ENCODE data around the gene FAHD2B. TPM values are rescaled to one million over a fixed set of nuclear protein-coding genes. Genes with fewer than 3 reads are reported as not detected.
A peak's percentile ranks its signal among the peaks of the same experiment; 100 is the strongest.
"Not testable (repeated sequence)": the region's sequence is repeated elsewhere in the genome, so short reads cannot be mapped to it uniquely, and the experiment has no call there.

The FAHD2B gene
- total and polyA plus RNA-seq, 8 donors: 8.2 to 31.9 (median 28.3) TPM

DNA sequence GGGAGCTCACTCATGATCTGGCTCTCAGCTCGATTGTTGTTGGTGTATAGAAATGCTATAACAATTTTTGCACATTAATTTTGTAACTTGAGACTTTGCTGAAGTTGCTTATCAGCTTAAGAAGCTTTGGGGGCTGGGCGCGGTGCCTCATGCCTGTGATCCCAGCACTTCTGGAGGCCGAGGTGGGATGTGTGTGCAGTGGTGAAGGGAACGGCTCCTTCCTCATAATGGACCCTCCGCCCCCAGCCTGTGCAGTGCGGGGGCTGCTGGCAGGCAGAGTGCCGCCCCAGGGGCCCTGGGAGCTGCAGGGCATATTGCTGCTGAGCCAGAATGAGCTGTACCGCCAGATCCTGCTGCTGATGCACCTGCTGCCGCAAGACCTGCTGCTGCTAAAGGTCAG, 13.8 kb downstream of the FAHD2B start:
- ATAC-seq; H3K27me3 ChIP-seq; H3K27ac ChIP-seq; H3K9me3 ChIP-seq; H3K4me1 ChIP-seq; intact Hi-C loops (cut with DNase I); H3K36me3 ChIP-seq; DNase-seq; H3K4me3 ChIP-seq: not testable (repeated sequence)

DNA sequence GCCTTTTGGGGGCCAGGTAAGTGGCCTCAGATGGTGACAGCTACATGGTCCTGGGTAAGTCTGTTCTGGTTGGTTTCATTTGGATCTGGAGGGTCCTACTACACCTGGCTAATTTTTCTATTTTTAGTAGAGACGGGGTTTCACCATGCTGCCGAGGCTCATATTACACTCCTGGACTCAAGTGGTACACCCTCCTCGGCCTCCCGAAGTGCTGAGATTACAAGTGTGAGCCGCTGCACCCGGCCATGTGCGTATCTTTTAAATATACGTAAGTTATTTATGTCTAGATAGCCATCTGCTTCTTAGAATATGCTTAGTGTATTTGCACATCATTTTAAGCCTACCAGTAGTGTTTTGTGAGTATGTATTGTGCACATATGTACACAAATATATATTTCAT, 17.5 kb downstream of the FAHD2B start:
- intact Hi-C loops (cut with DNase I); H3K36me3 ChIP-seq; H3K4me1 ChIP-seq; H3K27ac ChIP-seq; H3K27me3 ChIP-seq; DNase-seq; H3K4me3 ChIP-seq; H3K9me3 ChIP-seq: not testable (repeated sequence)
- peak; percentile 60 for ATAC-seq

DNA sequence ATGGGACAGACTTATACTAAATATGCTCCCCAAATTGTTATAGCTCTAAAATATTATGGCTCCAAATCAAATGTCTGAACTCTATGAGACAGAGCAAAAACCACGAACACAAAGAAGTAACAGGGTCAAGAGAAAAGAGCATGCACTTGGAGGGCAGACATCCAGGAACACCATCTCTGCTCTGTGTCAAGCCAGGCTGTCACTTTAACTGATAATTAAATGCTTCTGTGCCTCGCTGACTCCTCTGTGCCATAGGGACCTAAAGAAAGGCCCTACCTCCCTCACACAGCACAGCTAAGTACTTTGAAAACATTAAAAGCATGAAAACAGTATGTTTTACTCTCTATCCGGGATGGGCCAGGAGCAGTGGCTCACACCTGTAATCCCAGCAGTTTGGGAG, 23.8 kb downstream of the FAHD2B start:
- H3K9me3 ChIP-seq; H3K27ac ChIP-seq; H3K4me3 ChIP-seq; H3K27me3 ChIP-seq; H3K36me3 ChIP-seq; ATAC-seq; intact Hi-C loops (cut with DNase I); H3K4me1 ChIP-seq; DNase-seq: not testable (repeated sequence)

DNA sequence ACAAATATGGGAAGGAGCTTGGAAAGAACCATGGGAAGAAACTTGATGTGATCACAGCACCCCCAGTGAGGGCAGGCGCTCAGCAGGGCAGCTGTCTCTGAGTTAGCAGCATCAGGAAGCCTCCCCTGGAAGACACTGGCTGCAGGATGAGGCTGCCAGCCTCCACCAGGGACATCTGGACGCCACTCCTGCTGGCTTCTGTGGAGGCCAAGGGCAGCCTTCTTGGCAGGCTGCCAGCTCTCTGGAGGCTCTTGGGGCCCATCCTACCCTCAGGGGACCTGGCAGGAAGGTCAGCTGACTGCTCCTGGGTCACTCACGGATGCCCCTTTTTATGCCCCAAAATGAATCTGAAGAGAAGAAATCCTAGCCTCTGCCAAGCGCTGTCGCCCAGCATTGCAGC, 26.0 kb downstream of the FAHD2B start:
- H3K4me1 ChIP-seq; DNase-seq; H3K9me3 ChIP-seq; ATAC-seq; H3K4me3 ChIP-seq; H3K36me3 ChIP-seq; intact Hi-C loops (cut with DNase I); H3K27me3 ChIP-seq; H3K27ac ChIP-seq: not testable (repeated sequence)

DNA sequence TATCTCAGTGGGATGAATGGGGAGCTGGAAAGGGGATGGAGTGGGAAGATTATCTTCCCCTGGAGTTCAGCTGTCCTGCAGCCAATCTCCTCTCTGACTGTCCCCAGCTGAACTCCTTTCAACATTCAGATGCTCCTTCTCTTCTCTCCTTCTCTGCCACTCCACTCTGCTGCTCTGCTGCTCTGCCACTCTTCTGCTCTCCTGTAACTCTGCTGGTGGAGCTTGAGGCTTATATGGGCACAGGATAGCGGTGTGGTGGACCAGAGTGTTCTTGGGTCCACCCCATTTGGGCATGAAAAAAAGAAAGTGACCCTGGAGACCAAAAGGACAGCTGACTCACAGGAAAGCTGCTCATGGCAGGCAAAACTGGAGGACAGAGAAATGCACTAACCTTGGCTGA, 26.6 kb downstream of the FAHD2B start:
- no peak for ATAC-seq
- no peaks in the 10 kb centered on the region for H3K36me3 ChIP-seq
- no peak overlapping the region for H3K4me3 ChIP-seq
- no peak overlapping the region for H3K27ac ChIP-seq
- peaks cover 0 to 2% of the 10 kb centered on the region in 2 donors for H3K27me3 ChIP-seq
- H3K9me3 ChIP-seq: no peaks in the 10 kb centered on the region
- TF ChIP-seq, protein P1, sequence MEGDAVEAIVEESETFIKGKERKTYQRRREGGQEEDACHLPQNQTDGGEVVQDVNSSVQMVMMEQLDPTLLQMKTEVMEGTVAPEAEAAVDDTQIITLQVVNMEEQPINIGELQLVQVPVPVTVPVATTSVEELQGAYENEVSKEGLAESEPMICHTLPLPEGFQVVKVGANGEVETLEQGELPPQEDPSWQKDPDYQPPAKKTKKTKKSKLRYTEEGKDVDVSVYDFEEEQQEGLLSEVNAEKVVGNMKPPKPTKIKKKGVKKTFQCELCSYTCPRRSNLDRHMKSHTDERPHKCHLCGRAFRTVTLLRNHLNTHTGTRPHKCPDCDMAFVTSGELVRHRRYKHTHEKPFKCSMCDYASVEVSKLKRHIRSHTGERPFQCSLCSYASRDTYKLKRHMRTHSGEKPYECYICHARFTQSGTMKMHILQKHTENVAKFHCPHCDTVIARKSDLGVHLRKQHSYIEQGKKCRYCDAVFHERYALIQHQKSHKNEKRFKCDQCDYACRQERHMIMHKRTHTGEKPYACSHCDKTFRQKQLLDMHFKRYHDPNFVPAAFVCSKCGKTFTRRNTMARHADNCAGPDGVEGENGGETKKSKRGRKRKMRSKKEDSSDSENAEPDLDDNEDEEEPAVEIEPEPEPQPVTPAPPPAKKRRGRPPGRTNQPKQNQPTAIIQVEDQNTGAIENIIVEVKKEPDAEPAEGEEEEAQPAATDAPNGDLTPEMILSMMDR (IDR thresholded peaks at IDR 0.05): no peak
- no peak for DNase-seq
- no peaks in the 10 kb centered on the region for H3K4me1 ChIP-seq
- intact Hi-C loops (cut with DNase I): no loop called here

DNA sequence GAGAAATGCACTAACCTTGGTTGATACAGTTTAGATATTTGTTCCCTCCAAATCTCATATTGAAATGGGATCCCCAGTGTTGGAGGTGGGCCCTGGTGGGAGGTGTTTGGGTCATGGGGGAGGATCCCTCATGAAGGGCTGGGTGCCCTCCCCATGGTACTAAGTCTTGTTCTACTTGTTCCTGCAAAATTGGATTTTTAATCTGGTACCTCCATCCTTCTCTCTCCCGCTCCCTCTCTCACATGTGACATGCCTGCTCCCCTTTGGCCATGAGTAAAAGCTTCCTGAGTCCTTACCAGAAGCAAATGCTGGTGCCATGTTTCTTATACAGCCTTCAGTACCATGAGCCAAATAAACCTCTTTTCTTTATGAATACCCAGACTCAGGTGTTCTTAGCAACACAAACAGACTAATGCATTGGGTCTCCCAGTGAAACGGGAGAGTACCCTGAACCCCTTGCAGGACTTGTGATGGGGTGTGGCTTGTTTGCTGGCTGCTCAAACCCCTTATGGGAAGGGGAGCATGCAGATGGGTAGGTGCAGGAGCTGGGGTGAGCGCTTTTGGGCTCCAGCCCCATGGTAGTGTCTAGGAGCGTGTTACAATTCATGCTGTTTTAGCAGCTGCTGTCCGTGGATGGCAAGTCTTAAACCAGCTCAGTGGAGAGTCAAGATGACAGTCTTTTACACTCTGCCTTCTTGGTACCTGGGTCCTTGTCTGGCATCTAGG, 27.2 kb downstream of the FAHD2B start:
- Histone ChIP-seq H3K36me3 (no peaks in the 10 kb centered on the region), H3K27me3 (peaks cover 0 to 2% of the 10 kb centered on the region in 2 donors), H3K4me1 (no peaks in the 10 kb centered on the region), H3K4me3 (no peak overlapping the region), H3K9me3 (no peaks in the 10 kb centered on the region), H3K27ac (no peak overlapping the region)
- TF ChIP-seq, protein P1 (IDR thresholded peaks at IDR 0.05): no peak
- ATAC-seq (no peak), DNase-seq (no peak)
- intact Hi-C loops (cut with DNase I): no loop called here

DNA sequence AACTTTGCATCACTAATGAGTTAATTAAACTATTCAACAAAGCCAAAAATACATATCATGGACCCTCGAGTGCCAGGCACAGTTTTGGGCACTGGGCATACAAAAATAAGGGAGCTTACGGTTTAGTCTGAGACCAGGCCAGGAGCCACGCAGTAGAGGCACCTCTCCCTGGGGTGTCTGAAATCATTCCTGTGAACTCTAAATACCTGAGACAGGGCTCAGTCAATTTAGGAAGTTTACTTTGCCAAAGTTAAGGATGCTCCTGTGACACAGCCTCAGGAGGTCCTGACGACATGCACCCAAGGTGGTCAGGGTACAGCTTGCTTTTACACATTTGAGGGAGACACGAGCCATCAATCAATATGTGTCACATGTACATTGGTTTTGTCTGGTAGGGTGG, 28.7 kb downstream of the FAHD2B start:
- H3K27ac ChIP-seq; intact Hi-C loops (cut with DNase I); H3K4me1 ChIP-seq; DNase-seq; H3K36me3 ChIP-seq; H3K27me3 ChIP-seq; H3K4me3 ChIP-seq; ATAC-seq; H3K9me3 ChIP-seq: not testable (repeated sequence)

DNA sequence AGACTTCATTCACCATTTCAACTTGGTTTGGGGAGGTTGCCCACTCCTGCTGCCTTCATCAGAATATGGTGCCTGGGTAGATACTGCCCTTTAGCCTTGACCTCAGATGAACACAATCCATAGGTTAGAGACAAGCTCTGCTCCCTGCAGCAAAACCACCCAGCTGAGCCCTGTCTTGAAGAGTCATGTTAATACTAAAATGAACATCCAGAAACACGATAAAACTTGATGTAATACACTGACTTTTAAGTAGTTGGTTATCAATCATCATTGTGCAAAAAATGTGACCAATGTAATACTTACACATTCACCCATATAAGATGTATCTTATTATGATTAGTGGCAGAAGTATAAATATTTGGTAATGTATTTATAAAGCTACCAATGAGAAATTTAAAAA, 32.7 kb downstream of the FAHD2B start:
- H3K27me3 ChIP-seq; ATAC-seq; H3K4me3 ChIP-seq; H3K36me3 ChIP-seq; intact Hi-C loops (cut with DNase I); H3K4me1 ChIP-seq; H3K9me3 ChIP-seq; DNase-seq; H3K27ac ChIP-seq: not testable (repeated sequence)

DNA sequence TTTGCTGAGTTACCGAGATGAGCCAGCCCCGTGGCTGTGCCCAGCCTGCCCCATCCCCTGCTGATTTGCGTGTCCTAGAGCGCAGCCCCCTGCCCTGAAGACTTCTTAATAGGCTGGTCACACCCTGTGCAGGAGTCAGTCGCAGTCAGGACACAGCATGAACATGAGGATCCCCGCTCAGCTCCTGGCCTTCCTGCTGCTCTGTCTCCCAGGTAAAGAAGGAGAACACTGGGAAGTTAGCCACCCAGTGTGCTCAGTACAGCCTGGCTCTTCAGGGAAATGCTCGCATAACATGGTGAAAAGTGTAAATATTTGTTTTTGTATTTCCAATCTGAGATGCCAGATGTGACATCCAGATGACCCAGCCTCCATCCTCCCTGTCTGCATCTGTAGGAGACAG, 34.9 kb downstream of the FAHD2B start:
- H3K4me1 ChIP-seq; H3K4me3 ChIP-seq; H3K36me3 ChIP-seq; DNase-seq; ATAC-seq; H3K9me3 ChIP-seq; H3K27ac ChIP-seq; intact Hi-C loops (cut with DNase I); H3K27me3 ChIP-seq: not testable (repeated sequence)

DNA sequence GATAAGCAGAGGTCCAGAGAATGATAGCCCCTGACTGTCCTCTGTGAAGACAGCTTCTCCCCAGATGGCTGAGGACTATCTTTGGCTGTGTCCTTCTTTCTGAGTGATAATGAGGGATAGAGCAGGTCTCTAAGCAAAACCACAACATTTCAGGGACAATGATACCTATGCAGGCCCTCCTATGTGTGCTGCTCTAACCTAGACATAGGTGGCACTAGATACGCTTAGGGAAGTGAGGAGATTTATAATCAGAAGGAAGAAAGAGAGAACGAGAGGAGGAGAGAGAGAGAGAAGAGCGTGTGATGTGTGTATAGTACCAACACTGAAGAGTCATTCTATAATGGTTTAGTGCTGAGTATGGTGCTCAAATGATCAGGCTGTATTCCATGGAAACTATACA, 38.5 kb downstream of the FAHD2B start:
- H3K4me3 ChIP-seq; ATAC-seq; H3K4me1 ChIP-seq; H3K27me3 ChIP-seq; H3K36me3 ChIP-seq; intact Hi-C loops (cut with DNase I); H3K27ac ChIP-seq; DNase-seq; H3K9me3 ChIP-seq: not testable (repeated sequence)

DNA sequence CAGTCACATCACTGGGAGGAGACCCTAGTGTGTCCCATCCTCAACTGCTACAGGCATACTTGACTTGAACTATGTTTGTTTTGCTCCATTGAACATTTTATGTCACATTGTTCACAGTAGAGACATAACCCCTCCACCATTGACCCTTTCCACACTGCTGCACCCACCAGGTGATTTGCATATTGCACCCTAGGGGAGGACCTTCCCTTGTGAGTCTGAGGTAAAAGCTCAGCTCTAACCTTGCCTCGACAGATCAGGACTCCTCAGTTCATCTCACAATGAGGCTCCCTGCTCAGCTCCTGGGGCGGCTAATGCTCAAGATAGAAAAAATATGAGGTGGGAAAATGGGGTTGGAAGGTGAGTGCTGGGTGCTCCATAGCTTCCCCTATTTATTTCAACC, 44.6 kb downstream of the FAHD2B start:
- H3K4me1 ChIP-seq; ATAC-seq; H3K4me3 ChIP-seq; H3K27ac ChIP-seq; H3K9me3 ChIP-seq; DNase-seq; H3K27me3 ChIP-seq; intact Hi-C loops (cut with DNase I); H3K36me3 ChIP-seq: not testable (repeated sequence)

DNA sequence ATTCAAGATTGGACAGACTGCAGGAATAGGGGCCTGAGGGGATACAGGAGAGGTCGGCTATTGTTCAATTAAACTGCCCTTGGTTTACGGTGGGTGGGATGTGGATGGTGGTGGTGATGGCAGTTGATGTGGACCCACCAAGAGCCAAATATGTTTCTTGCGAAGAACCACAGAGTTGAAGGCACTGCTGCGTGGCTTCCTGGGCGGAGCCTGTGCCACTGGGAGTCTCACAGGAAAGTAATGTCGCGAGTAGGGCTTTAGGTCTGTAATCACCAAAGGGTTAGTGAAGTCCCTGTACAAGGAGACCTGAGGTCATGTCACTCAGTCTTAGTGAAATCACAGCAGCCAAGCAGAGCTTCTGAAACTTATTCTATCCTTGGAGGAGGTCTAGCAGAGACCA, 46.2 kb downstream of the FAHD2B start:
- H3K27me3 ChIP-seq; DNase-seq; H3K4me1 ChIP-seq; ATAC-seq; H3K36me3 ChIP-seq; H3K27ac ChIP-seq; H3K4me3 ChIP-seq; H3K9me3 ChIP-seq; intact Hi-C loops (cut with DNase I): not testable (repeated sequence)
